ENCODE results near the gene LMF2. TPM values are rescaled to one million over a fixed set of nuclear protein-coding genes. Genes with fewer than 3 reads are reported as not detected.

Gene LMF2, protein sequence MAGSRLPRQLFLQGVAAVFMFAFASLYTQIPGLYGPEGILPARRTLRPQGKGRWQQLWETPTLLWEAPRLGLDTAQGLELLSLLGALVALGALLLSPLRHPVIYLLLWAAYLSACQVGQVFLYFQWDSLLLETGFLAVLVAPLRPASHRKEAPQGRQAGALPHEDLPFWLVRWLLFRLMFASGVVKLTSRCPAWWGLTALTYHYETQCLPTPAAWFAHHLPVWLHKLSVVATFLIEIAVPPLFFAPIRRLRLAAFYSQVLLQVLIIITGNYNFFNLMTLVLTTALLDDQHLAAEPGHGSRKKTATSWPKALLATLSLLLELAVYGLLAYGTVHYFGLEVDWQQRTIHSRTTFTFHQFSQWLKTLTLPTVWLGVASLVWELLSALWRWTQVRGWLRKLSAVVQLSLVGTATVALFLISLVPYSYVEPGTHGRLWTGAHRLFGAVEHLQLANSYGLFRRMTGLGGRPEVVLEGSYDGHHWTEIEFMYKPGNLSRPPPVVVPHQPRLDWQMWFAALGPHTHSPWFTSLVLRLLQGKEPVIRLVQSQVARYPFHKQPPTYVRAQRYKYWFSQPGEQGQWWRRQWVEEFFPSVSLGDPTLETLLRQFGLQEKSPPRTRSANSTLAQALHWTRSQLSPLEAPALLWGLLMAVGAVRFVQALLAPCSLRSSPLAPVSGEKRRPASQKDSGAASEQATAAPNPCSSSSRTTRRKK
- 102 and 128 TPM in 2 replicates for total RNA-seq

DNA sequence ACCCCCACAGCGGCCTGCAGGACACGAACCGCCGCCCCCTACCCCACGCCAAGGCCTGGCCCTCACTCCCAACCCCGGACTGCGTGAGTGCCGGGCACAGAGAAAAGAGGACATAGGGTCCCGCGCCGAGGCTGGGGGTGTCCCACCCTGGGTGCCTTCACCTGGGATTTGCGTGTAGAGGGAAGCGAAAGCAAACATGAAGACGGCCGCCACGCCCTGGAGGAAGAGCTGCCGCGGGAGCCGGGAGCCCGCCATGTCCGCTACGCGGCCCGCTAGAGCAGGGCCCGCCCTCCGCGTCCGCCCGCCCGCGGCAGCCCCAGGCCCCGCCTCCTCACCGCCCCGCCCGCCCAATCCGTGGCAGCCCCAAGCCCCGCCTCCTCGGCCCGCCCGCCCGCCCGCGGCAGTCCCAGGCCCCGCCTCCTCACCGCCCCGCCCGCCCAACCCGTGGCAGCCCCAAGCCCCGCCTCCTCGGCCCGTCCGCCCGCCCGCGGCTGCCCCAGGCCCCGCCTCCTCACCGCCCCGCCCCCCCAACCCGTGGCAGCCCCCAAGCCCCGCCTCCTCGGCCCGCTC, at the start of gene LMF2:
LMF2 (minus strand) TSS at position 282 of the 570 bp plus-strand sequence; CDS start at position 255, 27 bp downstream.

DNA sequence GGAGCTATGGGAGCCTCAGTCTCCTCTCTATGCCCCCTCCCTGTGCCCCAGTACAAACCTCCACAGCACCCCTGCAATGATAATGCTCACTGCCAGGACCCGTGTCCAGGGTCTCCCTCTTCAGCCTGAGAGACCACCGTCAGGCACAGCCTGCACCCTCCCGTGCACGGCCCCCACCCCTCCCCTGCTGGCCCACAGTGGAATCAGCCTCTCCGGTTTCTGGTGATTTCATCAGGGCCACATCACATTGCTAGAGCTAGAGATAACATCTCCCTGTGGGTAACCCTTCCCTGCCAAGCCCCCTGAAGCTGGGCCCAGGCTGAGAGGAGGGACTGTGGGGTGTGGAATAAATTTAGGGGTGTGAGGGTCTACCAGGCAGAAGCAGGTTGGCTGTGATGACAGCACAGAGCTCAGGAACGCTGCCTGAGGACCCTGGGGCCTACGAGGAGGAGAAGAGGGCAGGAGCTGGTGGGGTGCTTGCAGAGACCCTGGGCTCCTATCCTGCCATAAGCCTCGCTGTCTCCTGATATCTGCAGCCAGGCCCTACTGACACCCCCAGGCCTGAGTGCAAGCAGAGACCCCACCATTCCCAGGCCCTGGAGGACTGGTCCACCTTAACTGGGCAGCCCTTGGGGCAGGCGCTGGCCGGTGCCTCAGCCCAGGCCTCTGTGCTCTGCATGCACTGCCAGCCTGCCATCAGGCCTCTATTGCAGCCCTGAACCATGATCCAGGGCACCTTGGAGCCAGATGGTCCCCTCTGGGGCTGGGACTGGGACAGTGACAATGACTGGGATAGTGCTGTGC, 38.2 kb upstream of the LMF2 start, which contains the start of gene KLHDC7B:
KLHDC7B (plus strand) TSS at position 378 of the 804 bp plus-strand sequence; CDS start at position 723, 345 bp downstream.

DNA sequence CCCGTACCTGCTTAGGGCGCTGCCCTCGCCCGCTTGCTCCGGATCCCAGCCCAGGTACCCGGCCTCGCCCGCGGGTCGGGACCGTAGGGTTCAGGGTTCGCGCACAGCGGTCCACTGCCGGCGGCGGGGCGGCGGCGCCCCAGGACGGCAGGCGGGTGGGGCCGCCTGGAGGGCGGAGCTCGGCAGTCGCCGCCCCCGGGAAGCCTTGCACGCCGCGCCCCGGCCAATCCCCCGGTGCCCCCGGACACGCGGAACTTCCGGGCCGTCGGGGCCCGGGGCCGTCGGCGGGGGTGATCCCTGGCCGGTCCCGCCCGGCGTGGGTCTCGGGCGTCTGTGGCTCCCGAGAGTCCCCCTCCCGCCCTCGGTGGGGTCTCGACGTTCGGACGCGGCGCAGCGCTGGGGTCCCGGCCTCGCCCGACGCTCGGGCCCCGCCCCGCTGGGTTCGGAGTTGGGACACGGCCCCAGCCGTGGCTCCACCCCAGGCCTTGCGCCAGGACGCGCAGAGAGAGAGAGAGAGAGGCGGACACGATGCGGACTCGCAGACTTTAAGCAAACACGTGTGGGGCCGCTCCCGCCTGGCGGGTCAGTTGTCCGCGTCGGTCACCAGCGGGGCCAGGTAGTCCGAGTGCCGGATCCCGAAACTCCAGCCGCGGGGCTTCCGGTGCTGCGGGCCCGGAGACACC, 22.5 kb upstream of the LMF2 start, which contains the start of gene TYMP:
TYMP (minus strand) TSS at position 116 of the 683 bp plus-strand sequence. CDS start 303 bp downstream, outside the sequence.

DNA sequence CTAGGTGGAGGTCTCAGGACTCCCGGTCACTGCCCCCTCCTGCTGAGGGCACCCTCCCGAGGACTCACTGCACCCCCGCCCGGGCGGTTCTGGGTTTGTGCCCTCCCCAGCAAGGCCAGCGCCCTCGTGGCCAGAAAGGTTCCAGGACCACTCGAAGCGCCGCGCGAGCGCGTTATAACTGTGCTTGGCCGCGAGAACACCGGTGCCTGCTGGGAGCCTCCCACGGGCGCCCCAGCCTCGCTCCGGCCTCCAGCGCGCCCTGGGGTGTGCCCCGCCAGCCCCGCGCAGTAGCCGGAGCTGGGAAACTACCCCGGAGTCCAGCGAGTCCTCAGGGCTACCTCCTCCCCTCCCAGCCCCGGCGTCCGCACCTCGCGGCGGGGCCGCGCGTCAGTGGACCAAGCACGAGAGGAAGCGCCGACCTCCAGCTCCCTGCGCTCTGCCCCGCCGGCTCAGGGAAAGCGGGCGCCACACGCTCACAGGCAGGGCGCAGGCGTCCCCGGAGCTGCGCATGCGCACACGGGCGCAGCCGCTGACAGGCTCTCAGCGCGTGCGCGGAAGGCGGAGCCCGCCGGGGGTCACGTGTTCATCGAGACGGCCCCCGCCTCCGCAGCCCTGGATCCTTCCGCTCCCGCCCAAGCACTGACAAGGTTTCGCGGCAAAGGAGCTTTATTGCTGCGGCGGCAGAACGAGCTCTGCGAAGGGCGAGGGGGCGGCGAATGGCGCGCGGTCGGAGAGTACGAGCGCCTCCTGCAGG, 17.8 kb upstream of the LMF2 start, which contains the start of gene SCO2:
SCO2 (minus strand) TSS at position 495 of the 754 bp plus-strand sequence. CDS start 1,187 bp downstream, outside the sequence.

DNA sequence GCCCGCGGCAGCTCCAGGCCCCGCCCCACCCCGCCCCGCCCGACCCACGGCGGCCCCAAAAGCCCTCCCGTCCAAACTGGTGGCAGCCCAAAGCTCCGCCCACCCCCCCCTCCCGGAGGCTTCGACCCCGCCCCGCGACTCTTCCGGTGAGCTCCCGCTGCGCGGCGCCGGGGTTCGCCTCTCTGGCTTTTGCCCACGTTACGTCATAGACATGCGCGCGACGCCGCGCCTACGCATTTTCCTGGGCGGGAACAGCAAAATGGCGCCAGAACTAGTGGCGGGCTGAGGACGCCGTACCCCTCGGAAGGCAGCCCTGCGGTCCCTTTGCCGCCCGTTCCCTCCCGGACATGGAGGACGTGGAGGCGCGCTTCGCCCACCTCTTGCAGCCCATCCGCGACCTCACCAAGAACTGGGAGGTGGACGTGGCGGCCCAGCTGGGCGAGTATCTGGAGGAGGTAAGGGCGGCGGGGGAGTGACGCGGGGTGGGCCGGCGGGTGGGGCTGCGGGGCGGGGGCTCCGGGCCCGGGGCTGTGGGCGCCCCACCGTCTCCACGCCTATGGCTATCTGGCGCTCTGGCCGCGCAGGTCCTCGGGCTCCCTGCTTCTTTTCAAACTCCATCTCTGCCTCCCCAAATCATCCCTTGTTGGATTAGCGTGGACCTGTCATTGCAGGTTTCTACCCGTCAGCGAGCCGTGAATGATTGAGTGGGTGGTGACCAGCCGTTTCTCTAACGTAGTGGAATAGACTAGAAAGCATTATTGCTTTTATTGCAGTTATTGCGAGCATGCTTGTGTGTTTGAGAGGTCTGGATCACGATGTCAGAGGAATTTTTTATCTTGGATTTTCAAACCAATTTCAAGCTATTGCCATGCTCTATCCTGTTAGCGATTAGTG, 736 bp upstream of the LMF2 start, which contains the start of gene NCAPH2:
NCAPH2 (plus strand) TSS at position 234 of the 894 bp plus-strand sequence; CDS start at position 348, 114 bp downstream.

DNA sequence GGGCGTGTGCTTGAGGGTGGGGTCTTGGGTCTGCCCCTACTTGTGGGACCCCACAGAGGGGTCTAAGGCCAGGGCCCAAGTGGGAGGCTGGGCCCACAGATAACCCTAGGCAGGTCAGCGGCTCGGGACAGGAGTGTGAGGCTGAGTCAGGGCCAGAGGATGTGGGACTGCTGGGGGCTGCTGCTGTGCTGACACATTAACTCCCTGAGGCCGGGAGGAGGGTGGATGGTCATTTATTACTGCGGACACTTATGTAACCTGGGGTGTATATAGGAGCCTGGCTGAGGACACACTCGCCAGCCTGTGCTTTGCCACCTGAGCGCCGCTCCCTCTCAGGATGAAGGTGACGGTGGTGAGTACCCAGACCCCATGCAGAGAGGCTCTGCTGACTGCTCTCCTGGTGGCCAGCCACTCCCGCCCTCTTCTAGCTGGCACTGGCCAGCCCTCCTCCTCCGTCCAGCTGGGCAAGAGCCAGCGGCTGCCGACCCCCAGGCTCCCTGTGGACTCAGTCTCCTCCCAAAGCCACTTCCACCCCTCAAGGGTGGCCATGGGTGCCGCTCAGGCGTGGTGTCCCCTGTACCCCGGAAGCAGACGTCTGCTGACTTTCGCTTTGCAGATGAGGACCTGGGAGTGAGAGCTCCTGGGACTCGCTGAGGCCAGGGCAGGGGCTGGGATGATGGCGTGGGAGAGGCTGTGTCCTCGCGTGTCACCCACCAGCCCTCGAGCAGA, 20.8 kb downstream of the LMF2 start, which contains the start of gene MIOX:
MIOX (plus strand) TSS at position 299 of the 729 bp plus-strand sequence; CDS start at position 338, 39 bp downstream.

DNA sequence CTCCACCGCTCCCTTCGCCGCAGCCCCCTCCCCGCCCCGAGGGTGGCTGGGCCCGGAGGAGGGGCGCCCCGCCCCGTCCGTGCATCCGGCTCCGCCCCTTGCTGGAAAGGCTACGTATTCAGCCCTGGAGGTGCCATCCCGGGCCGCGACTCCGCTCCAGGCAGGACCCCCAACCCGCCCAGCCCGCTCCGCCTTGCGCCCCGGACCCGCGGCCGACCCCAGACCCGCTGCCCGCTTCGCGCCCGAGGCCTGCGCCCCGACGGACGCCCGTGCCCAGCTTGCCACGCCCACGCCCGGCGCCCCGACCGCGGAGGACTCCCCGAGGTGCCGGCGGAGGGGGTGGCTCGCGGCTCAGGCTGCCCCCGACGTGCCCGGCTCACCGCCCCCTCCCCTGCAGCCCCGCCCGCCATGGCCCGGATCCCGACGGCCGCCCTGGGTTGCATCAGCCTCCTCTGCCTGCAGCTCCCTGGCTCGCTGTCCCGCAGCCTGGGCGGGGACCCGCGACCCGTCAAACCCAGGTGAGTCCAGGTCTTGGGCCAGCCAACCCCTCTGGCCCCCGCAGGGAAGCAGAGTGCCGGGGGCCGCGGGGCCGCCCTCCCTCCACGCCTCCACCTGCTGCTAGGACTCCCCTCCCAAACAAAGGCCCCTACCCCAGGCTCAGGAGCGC, 25.9 kb downstream of the LMF2 start, which contains the start of gene ADM2:
ADM2 (plus strand) TSS at position 104 of the 667 bp plus-strand sequence; CDS start at position 409, 305 bp downstream.

DNA sequence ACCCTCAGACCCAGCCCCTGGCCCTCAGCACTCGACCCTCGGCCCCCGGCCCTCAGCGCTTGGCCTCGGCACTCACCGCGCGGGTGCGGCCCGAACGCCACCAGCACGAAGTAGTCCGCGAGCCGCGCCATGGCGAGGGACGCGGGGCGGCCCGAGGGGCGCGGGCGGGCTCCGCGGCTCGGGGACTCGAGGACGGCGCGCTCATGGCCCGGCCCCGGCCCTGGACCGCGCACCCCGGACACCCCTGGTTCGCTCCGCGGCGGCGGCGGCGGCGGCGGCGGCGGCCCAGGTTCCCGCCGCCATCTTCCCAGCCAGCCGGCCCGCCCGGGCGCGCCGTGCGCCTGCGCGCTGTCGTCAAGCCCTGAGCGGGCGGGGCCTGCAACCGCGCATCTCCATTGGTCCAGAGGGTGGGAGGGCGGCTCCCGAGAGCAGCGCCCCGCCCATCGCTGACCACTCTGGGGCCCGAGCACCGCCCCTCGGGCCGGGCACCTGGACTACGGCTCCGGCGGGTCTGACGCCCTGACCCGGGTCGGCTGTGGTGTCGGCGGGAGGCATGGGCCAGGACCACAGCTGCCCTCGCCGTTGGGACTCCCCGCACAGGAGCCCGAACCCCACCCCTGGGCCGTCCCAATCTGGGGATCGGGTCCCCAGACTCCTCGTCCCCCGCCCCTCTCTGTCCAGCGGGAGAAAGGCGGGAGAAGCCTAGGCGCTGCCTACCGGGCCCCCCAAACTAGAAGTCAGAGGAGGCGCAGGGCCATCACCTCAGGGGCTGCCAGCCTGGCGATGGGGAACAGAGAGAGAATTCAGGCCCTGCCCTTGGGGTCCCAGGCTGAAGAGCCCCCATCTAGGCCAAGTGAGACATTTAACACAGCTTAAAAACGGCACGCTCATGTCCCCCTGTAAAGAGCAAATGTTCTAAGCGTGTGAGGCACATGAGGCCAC, 32.5 kb downstream of the LMF2 start, which contains the start of gene SBF1:
SBF1 (minus strand) TSS at position 326 of the 942 bp plus-strand sequence; CDS start at position 131, 195 bp downstream.

Other genes with a start within 250 kb of the LMF2 start
- gene MAPK12, start 246.0 kb downstream of the LMF2 start, total RNA-seq, result 40.6 and 41.6 TPM in 2 replicates
- gene MAPK11, start 237.3 kb downstream of the LMF2 start, total RNA-seq, result 14.3 and 19.8 TPM in 2 replicates
- gene PLXNB2, start 200.1 kb downstream of the LMF2 start, total RNA-seq, result 241 and 564 TPM in 2 replicates
- 1.5 and 9.8 TPM in 2 replicates for gene DENND6B, start 180.7 kb downstream of the LMF2 start, total RNA-seq
- gene PPP6R2, start 164.4 kb downstream of the LMF2 start, total RNA-seq, result 37.6 and 52.5 TPM in 2 replicates
- 74.1 and 83.3 TPM in 2 replicates for gene SBF1, start 32.7 kb downstream of the LMF2 start, total RNA-seq
- gene ADM2, start 26.2 kb downstream of the LMF2 start, total RNA-seq, result 5.9 and 14.1 TPM in 2 replicates
- 0.33 and 1.5 TPM in 2 replicates for gene MIOX, start 20.8 kb downstream of the LMF2 start, total RNA-seq
- 27.3 and 81.8 TPM in 2 replicates for gene NCAPH2, start 522 bp upstream of the LMF2 start, total RNA-seq
- gene SCO2, start 17.9 kb upstream of the LMF2 start, total RNA-seq, result 0.33 and 2.7 TPM in 2 replicates
- 11.9 and 37.3 TPM in 2 replicates for gene TYMP, start 22.3 kb upstream of the LMF2 start, total RNA-seq
- gene KLHDC7B, start 38.2 kb upstream of the LMF2 start, total RNA-seq, result 0.16 and 1.3 TPM in 2 replicates
- not detected in 2 replicates for gene SYCE3, start 55.2 kb upstream of the LMF2 start, total RNA-seq
- gene CPT1B, start 70.7 kb upstream of the LMF2 start, total RNA-seq, result 1.9 TPM in 1 of 2 replicates, not detected in the other
- gene CHKB, start 75.1 kb upstream of the LMF2 start, total RNA-seq, result 36.7 and 69.5 TPM in 2 replicates
- gene MAPK8IP2, start 93.1 kb upstream of the LMF2 start, total RNA-seq, result 0.33 and 1.0 TPM in 2 replicates
- gene ARSA, start 120.5 kb upstream of the LMF2 start, total RNA-seq, result 20.9 and 59.3 TPM in 2 replicates
- 2.3 and 4.9 TPM in 2 replicates for gene SHANK3, start 165.1 kb upstream of the LMF2 start, total RNA-seq
- gene ACR, start 230.5 kb upstream of the LMF2 start, total RNA-seq, result not detected in 2 replicates